ENCODE results near the gene NUDCD3. TPM values are rescaled to one million over a fixed set of nuclear protein-coding genes. Genes with fewer than 3 reads are reported as not detected.

Gene NUDCD3
- total RNA-seq, 1 donor: 22.6 TPM

- Histone ChIP-seq H3K9me3 (ENCODE audit: low read depth, low read length) (no peaks in the 10 kb centered on the region), H3K4me1 (ENCODE audit: insufficient read depth, low read length) (peaks cover 8% of the 10 kb centered on the region), H3K27me3 (ENCODE audit: insufficient read depth, low read length) (no peaks in the 10 kb centered on the region), H3K4me3 (ENCODE audit: low read length) (no peak overlapping the region)
Measured at GRCh38 chr7:44476313-44476712, 14.1 kb downstream of the NUDCD3 start.

- Histone ChIP-seq H3K4me3 (ENCODE audit: low read length) (no peak overlapping the region), H3K9me3 (ENCODE audit: low read depth, low read length) (no peaks in the 10 kb centered on the region), H3K27me3 (ENCODE audit: insufficient read depth, low read length) (no peaks in the 10 kb centered on the region), H3K4me1 (ENCODE audit: insufficient read depth, low read length) (peaks cover 8% of the 10 kb centered on the region)
Measured at GRCh38 chr7:44473295-44473694, 17.2 kb downstream of the NUDCD3 start.

- peaks cover 8% of the 10 kb centered on the region for H3K4me1 ChIP-seq (ENCODE audit: insufficient read depth, low read length)
- H3K4me3 ChIP-seq (ENCODE audit: low read length): no peak overlapping the region
- H3K27me3 ChIP-seq (ENCODE audit: insufficient read depth, low read length): no peaks in the 10 kb centered on the region
- no peaks in the 10 kb centered on the region for H3K9me3 ChIP-seq (ENCODE audit: low read depth, low read length)
Measured at GRCh38 chr7:44472843-44473242, 17.6 kb downstream of the NUDCD3 start.

DNA sequence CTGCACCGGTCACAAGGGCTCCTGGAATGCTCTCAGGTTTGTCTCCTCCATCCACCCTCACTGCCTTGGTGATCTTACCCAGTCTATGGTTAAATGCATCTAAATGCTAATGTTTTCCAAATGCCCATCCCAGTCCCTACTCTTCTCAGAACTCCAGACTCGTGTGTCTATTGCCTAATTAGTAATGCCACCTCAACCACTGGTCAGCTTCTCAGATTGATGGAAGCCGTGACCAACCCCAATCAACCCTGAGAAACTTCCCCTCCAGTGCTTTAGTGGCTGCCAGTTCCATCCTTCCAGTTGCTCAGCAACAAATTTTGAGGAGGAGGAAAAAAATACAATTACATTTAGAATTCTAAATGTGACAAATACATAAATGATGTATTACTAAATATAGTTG, 18.6 kb downstream of the NUDCD3 start:
- no peaks in the 10 kb centered on the region for H3K27me3 ChIP-seq (ENCODE audit: insufficient read depth, low read length)
- peaks cover under 1% of the 10 kb centered on the region for H3K4me1 ChIP-seq (ENCODE audit: insufficient read depth, low read length)
- H3K9me3 ChIP-seq (ENCODE audit: low read depth, low read length): no peaks in the 10 kb centered on the region
- no peak overlapping the region for H3K4me3 ChIP-seq (ENCODE audit: low read length)

GRCh38 chr7:44471436-44471835, 19.0 kb downstream of the NUDCD3 start:
- Histone ChIP-seq H3K9me3 (ENCODE audit: low read depth, low read length) (no peaks in the 10 kb centered on the region), H3K4me1 (ENCODE audit: insufficient read depth, low read length) (peaks cover 4% of the 10 kb centered on the region), H3K27me3 (ENCODE audit: insufficient read depth, low read length) (no peaks in the 10 kb centered on the region), H3K4me3 (ENCODE audit: low read length) (no peak overlapping the region)

DNA sequence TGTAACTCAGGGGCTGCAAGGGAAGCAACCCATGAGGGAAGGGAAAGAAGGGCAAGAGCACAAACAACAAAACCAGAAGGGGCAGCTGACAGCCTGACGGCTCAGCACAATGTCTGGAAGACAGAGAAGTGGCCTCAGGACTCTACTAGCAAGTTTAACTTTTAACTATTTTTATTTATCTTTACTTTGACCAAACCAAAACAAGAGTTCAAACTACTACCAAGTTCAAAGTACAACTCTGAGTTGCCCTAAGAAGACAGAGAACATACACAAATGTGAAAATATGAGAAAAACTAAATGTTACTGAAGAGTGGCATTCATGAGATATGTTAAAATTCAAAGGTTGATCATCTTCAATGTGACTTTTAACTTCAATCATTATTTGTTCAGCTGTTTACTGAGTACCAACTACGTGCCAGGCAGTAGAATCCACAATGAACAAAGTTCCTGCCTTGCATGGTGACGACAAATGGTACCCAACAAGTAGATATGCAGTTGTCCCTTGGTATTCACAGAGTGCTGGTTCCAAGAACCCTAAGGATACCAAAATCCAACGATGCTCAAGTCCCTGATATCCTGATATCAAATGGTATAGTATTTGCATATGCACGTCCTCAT, 19.7 kb downstream of the NUDCD3 start:
- no peak overlapping the region for H3K4me3 ChIP-seq (ENCODE audit: low read length)
- H3K9me3 ChIP-seq (ENCODE audit: low read depth, low read length): no peaks in the 10 kb centered on the region
- peaks cover 11% of the 10 kb centered on the region for H3K4me1 ChIP-seq (ENCODE audit: insufficient read depth, low read length)
- H3K27me3 ChIP-seq (ENCODE audit: insufficient read depth, low read length): no peaks in the 10 kb centered on the region

DNA sequence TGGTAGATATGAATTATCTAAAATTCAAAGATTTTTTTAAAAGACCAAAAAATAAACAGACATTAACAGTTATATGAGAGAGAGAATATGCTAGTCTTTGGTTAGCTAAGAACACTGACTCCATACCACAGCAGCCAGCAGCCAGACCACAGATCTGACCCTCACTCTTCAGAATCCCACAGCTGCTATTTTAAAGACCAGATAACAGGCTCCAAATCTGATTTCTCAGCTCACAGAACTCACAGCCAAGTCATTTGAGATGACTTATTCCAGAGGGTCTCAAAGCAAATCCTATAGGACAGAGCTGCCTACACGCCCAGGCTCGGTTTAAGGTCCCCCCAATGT, 20.4 kb downstream of the NUDCD3 start:
- H3K4me3 ChIP-seq (ENCODE audit: low read length): no peak overlapping the region
- peaks cover 11% of the 10 kb centered on the region for H3K4me1 ChIP-seq (ENCODE audit: insufficient read depth, low read length)
- no peaks in the 10 kb centered on the region for H3K9me3 ChIP-seq (ENCODE audit: low read depth, low read length)
- no peaks in the 10 kb centered on the region for H3K27me3 ChIP-seq (ENCODE audit: insufficient read depth, low read length)

DNA sequence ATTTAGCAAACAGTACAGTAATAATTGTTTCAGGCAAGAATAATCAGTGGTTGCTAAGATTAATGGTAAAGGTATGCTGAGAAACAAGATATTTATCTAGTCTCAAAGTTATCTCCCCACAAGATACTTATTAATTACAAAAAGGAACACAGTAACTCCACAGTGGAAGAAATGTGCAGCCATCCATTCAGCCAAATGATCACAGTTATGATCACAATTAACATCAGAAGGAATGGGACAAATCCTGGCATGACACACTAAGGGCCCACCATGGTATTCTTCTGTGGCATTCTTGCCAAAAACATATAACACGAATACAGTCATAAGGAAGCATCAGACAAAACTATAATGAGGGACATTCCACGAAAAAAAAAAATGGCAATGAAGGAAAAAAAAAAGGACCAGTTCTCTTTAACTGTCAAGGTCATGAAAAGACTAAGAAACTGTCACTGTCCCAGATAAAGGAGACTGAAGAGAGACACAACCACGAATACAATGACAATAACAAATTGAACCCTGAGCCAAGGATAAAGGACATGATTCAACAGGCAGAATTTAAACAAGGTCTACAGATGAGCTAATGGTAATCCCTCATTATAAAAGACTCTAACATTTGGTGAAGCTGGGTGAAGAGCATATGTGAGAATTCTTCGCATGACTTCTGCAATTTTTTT, 20.9 kb downstream of the NUDCD3 start:
- Histone ChIP-seq H3K4me3 (ENCODE audit: low read length) (no peak overlapping the region), H3K9me3 (ENCODE audit: low read depth, low read length) (no peaks in the 10 kb centered on the region), H3K27me3 (ENCODE audit: insufficient read depth, low read length) (no peaks in the 10 kb centered on the region), H3K4me1 (ENCODE audit: insufficient read depth, low read length) (peaks cover 11% of the 10 kb centered on the region)

DNA sequence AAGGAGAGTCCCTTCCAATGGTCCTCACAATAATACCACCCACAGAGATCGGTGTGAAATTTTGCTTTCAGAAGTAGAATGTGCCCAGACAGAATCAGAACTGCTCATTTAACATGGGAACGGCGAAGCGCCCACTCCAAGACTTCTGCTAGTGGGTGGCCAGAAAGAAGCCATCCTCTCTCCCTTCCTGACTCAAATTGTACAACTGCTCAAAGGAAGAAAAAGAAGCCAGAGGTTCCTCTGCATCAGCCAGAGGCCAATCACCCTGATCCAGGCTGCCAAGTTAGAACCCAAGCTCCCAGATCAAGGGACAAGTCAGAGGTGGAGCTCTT, 23.3 kb downstream of the NUDCD3 start:
- H3K4me1 ChIP-seq (ENCODE audit: insufficient read depth, low read length): peaks cover 11% of the 10 kb centered on the region
- H3K27me3 ChIP-seq (ENCODE audit: insufficient read depth, low read length): no peaks in the 10 kb centered on the region
- no peaks in the 10 kb centered on the region for H3K9me3 ChIP-seq (ENCODE audit: low read depth, low read length)
- H3K4me3 ChIP-seq (ENCODE audit: low read length): no peak overlapping the region

- H3K27me3 ChIP-seq (ENCODE audit: insufficient read depth, low read length): no peaks in the 10 kb centered on the region
- no peaks in the 10 kb centered on the region for H3K9me3 ChIP-seq (ENCODE audit: low read depth, low read length)
- no peak overlapping the region for H3K4me3 ChIP-seq (ENCODE audit: low read length)
- H3K4me1 ChIP-seq (ENCODE audit: insufficient read depth, low read length): peaks cover 17% of the 10 kb centered on the region
Measured at GRCh38 chr7:44466300-44467216, 23.9 kb downstream of the NUDCD3 start.

DNA sequence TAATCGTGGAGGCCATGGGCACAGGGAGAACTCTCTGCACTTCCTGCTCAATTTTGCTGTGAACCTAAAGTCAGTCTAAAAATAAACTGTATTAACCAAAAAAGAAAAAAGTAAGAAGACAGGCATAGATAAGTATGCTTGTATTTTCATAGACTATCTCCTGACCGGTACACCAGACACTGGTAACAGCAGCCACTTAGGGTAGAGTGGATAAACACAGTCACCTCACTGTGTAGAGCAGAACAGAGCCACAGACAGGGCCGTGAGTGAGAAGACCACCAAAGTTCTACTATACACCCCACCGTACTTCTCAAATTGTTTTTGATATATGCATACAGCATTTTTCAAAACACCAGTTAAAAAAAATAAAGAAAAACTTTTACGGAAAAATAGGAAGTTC, 25.0 kb downstream of the NUDCD3 start:
- Histone ChIP-seq H3K9me3 (ENCODE audit: low read depth, low read length) (no peaks in the 10 kb centered on the region), H3K4me1 (ENCODE audit: insufficient read depth, low read length) (peaks cover 26% of the 10 kb centered on the region)

DNA sequence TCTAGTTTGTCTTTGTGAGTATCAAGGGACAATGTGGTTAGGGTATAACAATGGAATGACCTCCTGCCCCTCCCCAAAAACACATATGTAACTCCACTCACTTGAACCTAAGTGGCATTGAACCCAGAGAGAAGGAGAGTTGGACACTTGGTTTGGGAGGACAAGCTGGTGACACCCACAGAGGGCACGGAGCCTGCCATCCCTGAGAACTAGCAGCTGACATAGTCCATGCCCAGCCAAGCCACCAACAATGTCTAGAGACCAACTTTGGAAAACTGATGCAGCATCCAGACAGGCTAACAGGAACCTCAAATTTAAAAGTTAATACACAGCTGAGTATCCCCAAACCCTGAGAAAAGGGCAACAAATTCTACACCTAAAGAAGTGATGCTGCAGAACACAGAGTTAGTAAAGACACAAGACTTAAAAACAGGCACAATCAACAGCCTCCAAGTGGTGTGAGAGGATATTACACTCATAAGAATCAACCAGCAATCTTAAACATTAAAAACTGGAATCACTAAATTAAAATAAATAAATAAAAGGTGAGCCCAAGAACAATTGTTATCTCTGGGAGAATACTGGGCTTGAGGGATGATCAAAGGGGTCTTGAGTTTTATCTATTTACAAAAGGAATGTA, 27.2 kb downstream of the NUDCD3 start:
- Histone ChIP-seq H3K4me1 (ENCODE audit: insufficient read depth, low read length) (peaks cover 26% of the 10 kb centered on the region), H3K9me3 (ENCODE audit: low read depth, low read length) (no peaks in the 10 kb centered on the region), H3K4me3 (ENCODE audit: low read length) (no peak overlapping the region), H3K27me3 (ENCODE audit: insufficient read depth, low read length) (no peaks in the 10 kb centered on the region)

More for the DNA sequence above, 25.0 kb downstream of the NUDCD3 start:
- Histone ChIP-seq H3K27me3 (ENCODE audit: insufficient read depth, low read length) (no peaks in the 10 kb centered on the region), H3K4me3 (ENCODE audit: low read length) (no peak overlapping the region)

DNA sequence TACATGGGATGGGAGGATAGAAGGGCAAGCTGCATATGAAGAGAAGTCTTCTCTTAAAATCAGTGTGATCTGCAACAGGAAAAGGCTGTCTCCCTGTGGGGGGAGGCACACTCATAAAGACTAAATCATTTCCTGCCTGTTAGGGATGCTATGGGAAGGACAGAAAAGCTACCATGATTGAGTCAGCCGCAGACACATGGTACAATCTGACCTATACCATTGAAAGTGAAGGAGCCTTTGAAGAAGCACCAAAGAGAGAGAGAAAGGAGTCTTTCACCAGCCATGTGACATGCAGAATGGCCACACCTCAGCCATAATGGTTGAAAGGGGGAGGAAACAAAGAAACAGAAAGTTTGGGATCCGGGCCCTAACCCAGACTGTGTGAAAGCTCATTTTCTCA, 29.1 kb downstream of the NUDCD3 start:
- Histone ChIP-seq H3K4me1 (ENCODE audit: insufficient read depth, low read length) (peaks cover 24% of the 10 kb centered on the region), H3K9me3 (ENCODE audit: low read depth, low read length) (no peaks in the 10 kb centered on the region), H3K4me3 (ENCODE audit: low read length) (no peak overlapping the region), H3K27me3 (ENCODE audit: insufficient read depth, low read length) (no peaks in the 10 kb centered on the region)

- no peaks in the 10 kb centered on the region for H3K9me3 ChIP-seq (ENCODE audit: low read depth, low read length)
- no peaks in the 10 kb centered on the region for H3K27me3 ChIP-seq (ENCODE audit: insufficient read depth, low read length)
- H3K4me3 ChIP-seq (ENCODE audit: low read length): no peak overlapping the region
- H3K4me1 ChIP-seq (ENCODE audit: insufficient read depth, low read length): peaks cover 19% of the 10 kb centered on the region
Measured at GRCh38 chr7:44460325-44460724, 30.1 kb downstream of the NUDCD3 start.

GRCh38 chr7:44455155-44455554, 35.3 kb downstream of the NUDCD3 start:
- Histone ChIP-seq H3K9me3 (ENCODE audit: low read depth, low read length) (no peaks in the 10 kb centered on the region), H3K4me3 (ENCODE audit: low read length) (no peak overlapping the region), H3K27me3 (ENCODE audit: insufficient read depth, low read length) (no peaks in the 10 kb centered on the region), H3K4me1 (ENCODE audit: insufficient read depth, low read length) (peaks cover 6% of the 10 kb centered on the region)

Measured in mononuclear cell (primary cell).